Measurements from ENCODE around the gene DAO. TPM values are rescaled to one million over a fixed set of nuclear protein-coding genes. Genes with fewer than 3 reads are reported as not detected.

The DAO gene
- total RNA-seq = not detected in 2 replicates

DNA sequence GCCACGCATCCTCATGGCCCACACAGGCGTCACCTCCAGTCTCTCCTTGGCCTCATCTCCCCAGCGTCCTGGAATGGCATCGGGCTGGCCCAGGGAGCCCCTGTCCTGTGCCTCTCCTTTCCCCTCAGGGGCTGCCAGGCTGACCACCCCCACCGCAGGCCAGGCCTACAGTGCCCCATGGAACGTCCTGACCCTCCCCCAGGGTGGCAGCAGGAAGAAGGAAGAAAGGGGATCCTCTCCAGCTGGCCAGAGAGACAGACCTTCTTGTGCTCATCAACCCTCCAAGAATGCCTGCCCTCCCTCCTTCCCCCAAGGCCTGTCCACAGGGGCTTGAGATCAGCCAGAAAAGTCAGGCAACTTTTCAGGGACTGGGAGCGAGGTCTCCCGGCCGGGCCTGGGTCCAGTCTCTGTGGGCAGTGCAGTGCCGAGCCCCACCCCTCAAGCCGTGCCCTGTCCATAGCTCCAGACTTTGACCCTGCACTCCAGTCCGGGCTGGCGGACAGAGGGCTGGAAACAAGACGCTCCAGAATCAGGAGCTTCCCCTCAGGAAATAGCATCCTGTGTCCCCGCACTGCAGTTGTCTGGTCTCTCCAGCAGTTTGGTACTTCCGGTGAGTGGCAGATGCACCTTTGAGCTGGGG, at the start of gene DAO:
Gene DAO (plus strand): TSS at position 478 of the 640 bp plus-strand sequence. CDS start 4,915 bp downstream, outside the sequence.

Other genes with a start within 250 kb of the DAO start
- 0.89 and 2.2 TPM in 2 replicates for gene SELPLG, start 246.2 kb upstream of the DAO start, total RNA-seq
- 168 and 308 TPM in 2 replicates for gene CORO1C, start 148.6 kb upstream of the DAO start, total RNA-seq
- gene SSH1, start 22.5 kb upstream of the DAO start, total RNA-seq = 22.6 and 58.2 TPM in 2 replicates
- not detected in 2 replicates for gene SVOP, start 141.0 kb downstream of the DAO start, total RNA-seq
- 5.4 and 5.9 TPM in 2 replicates for gene USP30, start 172.5 kb downstream of the DAO start, total RNA-seq
- 14.0 and 15.7 TPM in 2 replicates for gene ALKBH2, start 213.4 kb downstream of the DAO start, total RNA-seq
- gene UNG, start 217.5 kb downstream of the DAO start, total RNA-seq = 18.5 and 18.7 TPM in 2 replicates
- gene ACACB, start 236.5 kb downstream of the DAO start, total RNA-seq = 4.5 and 4.7 TPM in 2 replicates